Pancreas (tissue), 10 donors: ENCODE results near the gene FUOM. TPM values are rescaled to one million over a fixed set of nuclear protein-coding genes. Genes with fewer than 3 reads are reported as not detected.
A peak's percentile ranks its signal among the peaks of the same experiment; 100 is the strongest.

Experiments used
- ATAC-seq, 4 donors: fragments of 200-7000 bp; cut with Tn5 transposase; one replicate each; pipeline versions ENCODE4 v1.8.0 to v1.9.1; 2020; ENCODE audit warnings: mild to moderate bottlenecking in 4 of 4, moderate library complexity in 4 of 4
- DNase-seq, 6 donors: peaks; one replicate each; pipeline ENCODE4 v3.0.0-alpha.2; 2020
- FAIRE-seq: peaks from 2 replicates; lab custom pipeline; 2012; peaks lifted over from hg19 to GRCh38; lab: Jason Lieb, UNC
- H3K27ac ChIP-seq, 4 donors: fragments of 200-600 bp; sonication (generic); 1 replicate in 3 of 4; 2 replicates in 1 of 4; pipeline versions ENCODE4 v1.5.0 to v1.8.0; 2020
- H3K27me3 ChIP-seq, 4 donors: fragments of 200-600 bp; one replicate each; pipeline ENCODE4 v1.8.0; 2021
- H3K36me3 ChIP-seq, 3 donors: fragments of 200-600 bp; sonication (generic) in 1 of 3; one replicate each; pipeline versions ENCODE4 v1.5.0 to v1.8.0; 2020 to 2021
- H3K4me1 ChIP-seq, 3 donors: fragments of 200-600 bp; one replicate each; pipeline ENCODE4 v1.8.0; 2021
- H3K4me3 ChIP-seq, 4 donors: fragments of 200-600 bp; sonication (generic) in 2 of 4; one replicate each; pipeline versions ENCODE4 v1.5.0 to v1.8.0; 2020 to 2021
- H3K9me3 ChIP-seq, 4 donors: fragments of 200-600 bp; one replicate each; pipeline ENCODE4 v1.8.0; 2021
- WGBS, 2 donors: extraction: QIAGEN DNeasy Blood & Tissue Kit; methylation state at CpG; one replicate each; pipeline ENCODE4 v1.1.7; 2013; 5-methylcytosine and 5-hydroxymethylcytosine counted together
- intact Hi-C, 3 donors: fragments of 100-400 bp; cut with DNase I; formaldehyde crosslinking; loops; one replicate each; pipeline versions ENCODE4 v1.11.1 to v1.14.2; 2022
- polyA plus RNA-seq, 2 donors: library from polyadenylated mRNA; stranded (reverse); fragments of 200-250 nt; gene quantifications; one replicate each; pipeline ENCODE4 v1.2.3, GENCODE V29; 2013
- total RNA-seq, 6 donors: library from RNA; stranded (reverse); fragmentation: NEBNext Ultra II Directional in 4 of 6; extraction: Animal tissue kit (Norgen Biotek cat#: 25700) in 4 of 6; gene quantifications; one replicate each; pipeline versions ENCODE4 v1.2.1 to v1.2.4, GENCODE V29; 2021 to 2023
- TF ChIP-seq, protein P1 (sequence below), 4 donors: fragments of 200-600 bp; sonication (generic) in 3 of 4; IDR thresholded peaks; one replicate each; pipeline versions ENCODE4 v1.5.0 to v1.8.0; 2021; ENCODE audit warnings: antibody characterized with exemption in 4 of 4
- donor health status: healthy with polysubstance abuse.
- donor health status: DM: no; HTN: no; CAD: no; lungs with moderate emphysema.
- donor health status: DM: no; HTN: no; CAD: no.
- donor health status: control.
- donor health status: control.
- donor health status: Bipolar disorder and iron deficiency.
- donor health status: DM: yes; HTN: yes; CAD: no.
- donor health status: DM: no; HTN: no; CAD: no.
- donor health status: DM: no; HTN: no; CAD: no.
- donor health status: DM: yes; HTN: yes; CAD: no.

The FUOM gene
- total and polyA plus RNA-seq, 8 donors: 6.3 to 19.2 (median 10.3) TPM

DNA sequence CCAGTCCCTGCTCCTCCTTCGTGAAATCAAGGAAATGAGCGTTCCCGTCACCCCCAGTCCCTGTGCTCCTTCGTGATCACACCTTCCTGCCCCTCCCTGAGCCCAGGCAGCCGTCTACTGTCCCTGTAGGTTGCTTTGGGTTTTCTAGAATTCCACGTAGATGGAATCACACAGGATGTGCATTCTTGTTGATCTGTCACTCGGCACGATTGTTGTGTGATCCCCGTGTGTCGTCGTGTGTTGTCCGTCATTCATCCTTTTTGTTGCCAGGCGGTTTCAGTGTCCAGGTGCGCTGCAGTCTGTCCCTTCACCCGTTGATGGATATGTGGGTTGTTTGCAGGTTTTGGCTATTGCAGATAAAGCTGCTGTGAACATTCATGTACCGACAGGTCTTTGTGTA is 45.5 kb upstream of the FUOM start:
- ATAC-seq: no peak
- peaks cover 0 to 19% (median 9%) of the 10 kb centered on the region in 3 donors for H3K36me3 ChIP-seq
- DNase-seq: no peak

DNA sequence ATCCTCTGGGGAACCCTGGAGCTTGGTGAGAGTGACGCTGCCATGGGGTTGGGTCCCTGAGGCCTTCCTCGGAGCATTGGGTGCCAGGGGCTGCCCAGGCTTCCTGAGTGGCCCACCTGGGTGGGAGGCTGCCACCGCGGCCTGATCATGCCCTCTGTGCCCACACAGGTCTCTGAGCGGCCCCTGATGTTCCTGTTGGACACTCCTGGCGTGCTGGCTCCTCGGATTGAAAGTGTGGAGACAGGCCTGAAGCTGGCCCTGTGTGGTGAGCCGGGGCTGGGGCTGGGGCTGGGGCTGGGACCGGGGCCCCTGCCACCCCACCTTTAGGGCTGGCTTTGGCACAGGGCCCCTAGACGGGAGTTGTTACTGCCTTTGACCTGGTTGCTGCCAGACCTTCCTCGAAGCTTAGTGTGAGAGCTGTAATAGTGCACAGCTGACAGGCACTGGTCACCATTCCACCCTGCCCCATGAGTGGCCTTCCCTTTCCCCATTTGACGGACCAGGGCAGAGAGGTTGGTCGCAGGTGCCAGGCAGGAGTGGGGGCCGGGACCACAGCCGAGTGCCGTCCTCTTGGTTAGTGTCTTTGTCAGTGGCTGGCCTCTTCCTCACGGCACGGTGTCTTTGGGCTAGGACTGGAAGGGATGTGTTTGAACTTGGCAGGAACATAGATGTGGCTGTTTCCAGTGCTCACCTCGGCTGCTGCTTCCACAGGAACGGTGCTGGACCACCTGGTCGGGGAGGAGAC is 44.3 kb upstream of the FUOM start:
- H3K27me3 ChIP-seq: no peaks in the 10 kb centered on the region
- H3K4me1 ChIP-seq: no peaks in the 10 kb centered on the region
- FAIRE-seq (no peak), DNase-seq (peak in 1 of 6 donors; percentile 44), ATAC-seq (no peak)
- no peaks in the 10 kb centered on the region for H3K9me3 ChIP-seq
- TF ChIP-seq, protein P1, sequence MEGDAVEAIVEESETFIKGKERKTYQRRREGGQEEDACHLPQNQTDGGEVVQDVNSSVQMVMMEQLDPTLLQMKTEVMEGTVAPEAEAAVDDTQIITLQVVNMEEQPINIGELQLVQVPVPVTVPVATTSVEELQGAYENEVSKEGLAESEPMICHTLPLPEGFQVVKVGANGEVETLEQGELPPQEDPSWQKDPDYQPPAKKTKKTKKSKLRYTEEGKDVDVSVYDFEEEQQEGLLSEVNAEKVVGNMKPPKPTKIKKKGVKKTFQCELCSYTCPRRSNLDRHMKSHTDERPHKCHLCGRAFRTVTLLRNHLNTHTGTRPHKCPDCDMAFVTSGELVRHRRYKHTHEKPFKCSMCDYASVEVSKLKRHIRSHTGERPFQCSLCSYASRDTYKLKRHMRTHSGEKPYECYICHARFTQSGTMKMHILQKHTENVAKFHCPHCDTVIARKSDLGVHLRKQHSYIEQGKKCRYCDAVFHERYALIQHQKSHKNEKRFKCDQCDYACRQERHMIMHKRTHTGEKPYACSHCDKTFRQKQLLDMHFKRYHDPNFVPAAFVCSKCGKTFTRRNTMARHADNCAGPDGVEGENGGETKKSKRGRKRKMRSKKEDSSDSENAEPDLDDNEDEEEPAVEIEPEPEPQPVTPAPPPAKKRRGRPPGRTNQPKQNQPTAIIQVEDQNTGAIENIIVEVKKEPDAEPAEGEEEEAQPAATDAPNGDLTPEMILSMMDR (IDR thresholded peaks at IDR 0.05): no peak
- peaks cover 0 to 19% (median 9%) of the 10 kb centered on the region in 3 donors for H3K36me3 ChIP-seq
- no peak overlapping the region for H3K27ac ChIP-seq
- H3K4me3 ChIP-seq: no peak overlapping the region
- WGBS, 2 donors: 95 to 98% methylated on average over 21 of the region's 21 CpGs
- intact Hi-C loops: no loop called here

More for the DNA sequence above, 45.5 kb upstream of the FUOM start:
- 84 to 88% methylated on average over 16 of the region's 16 CpGs for WGBS, 2 donors
- no peak overlapping the region for H3K27ac ChIP-seq
- no peaks in the 10 kb centered on the region for H3K9me3 ChIP-seq
- no peaks in the 10 kb centered on the region for H3K4me1 ChIP-seq
- no peaks in the 10 kb centered on the region for H3K27me3 ChIP-seq
- FAIRE-seq: no peak
- TF ChIP-seq, protein P1 (IDR thresholded peaks at IDR 0.05): no peak
- H3K4me3 ChIP-seq: no peak overlapping the region
- intact Hi-C loops: no loop called here

DNA sequence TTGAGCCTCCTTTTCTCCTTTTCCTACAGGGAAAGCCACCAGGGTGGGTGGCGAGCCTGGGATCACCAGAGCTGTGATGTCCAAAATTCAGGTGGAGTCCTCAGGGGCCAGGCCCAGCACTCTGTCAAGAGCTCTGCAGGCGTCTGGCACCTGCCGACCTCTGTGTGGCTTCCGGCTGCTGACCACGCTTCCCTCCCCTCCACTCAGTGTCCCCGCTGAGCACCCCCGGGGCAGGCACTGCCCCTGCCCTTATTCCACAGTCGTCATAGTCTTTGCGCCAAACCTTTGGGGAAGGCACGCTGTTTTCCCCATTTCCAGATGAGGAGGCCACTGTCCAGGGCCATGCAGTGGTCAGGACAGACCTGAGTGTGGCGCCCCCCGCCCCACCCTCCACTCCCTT is 43.7 kb upstream of the FUOM start:
- Histone ChIP-seq H3K36me3 (peaks cover 0 to 19% (median 9%) of the 10 kb centered on the region in 3 donors), H3K27me3 (no peaks in the 10 kb centered on the region), H3K9me3 (no peaks in the 10 kb centered on the region), H3K4me1 (no peaks in the 10 kb centered on the region), H3K27ac (no peak overlapping the region), H3K4me3 (no peak overlapping the region)
- intact Hi-C loops: no loop called here
- no peak for FAIRE-seq
- TF ChIP-seq, protein P1 (IDR thresholded peaks at IDR 0.05): no peak
- no peak for ATAC-seq
- DNase-seq: peak in 3 of 6 donors; percentile 4 to 40 (median 26)
- WGBS, 2 donors: 94 to 96% methylated on average over 12 of the region's 12 CpGs

GRCh38 chr10:133400624-133401424 is 43.0 kb upstream of the FUOM start:
- DNase-seq: peak in 2 of 6 donors; percentile 5 to 20
- WGBS, 2 donors: 90% methylated on average over 10 of the region's 10 CpGs
- intact Hi-C loops: no loop called here

More at GRCh38 chr10:133400624-133401424, 43.0 kb upstream of the FUOM start:
- TF ChIP-seq, protein P1 (IDR thresholded peaks at IDR 0.05): no peak
- no peak for FAIRE-seq
- Histone ChIP-seq H3K27me3 (no peaks in the 10 kb centered on the region), H3K36me3 (peaks cover 0 to 19% (median 12%) of the 10 kb centered on the region in 3 donors), H3K4me3 (no peak overlapping the region), H3K27ac (no peak overlapping the region), H3K4me1 (no peaks in the 10 kb centered on the region), H3K9me3 (no peaks in the 10 kb centered on the region)
- no peak for ATAC-seq
